KMS-11 (cell line): ENCODE measurements around the gene SRSF6.

ENCODE experiments used
- H2AFZ ChIP-seq: fragments of 200-600 bp; sonication (generic); 2 replicates; pipeline ENCODE4 v1.6.1; 2016; ENCODE audit warnings: antibody characterized with exemption, mixed run types, low read depth
- H3K27ac ChIP-seq: fragments of 200-600 bp; sonication (generic); 2 replicates; pipeline ENCODE4 v1.6.1; 2016; ENCODE audit warnings: mild to moderate bottlenecking, mixed run types
- H3K27me3 ChIP-seq: fragments of 200-600 bp; sonication (generic); 2 replicates; pipeline ENCODE4 v1.6.1; 2017; ENCODE audit warnings: mild to moderate bottlenecking, low read depth, mixed run types, moderate library complexity; ENCODE audit not compliant: insufficient read depth
- H3K36me3 ChIP-seq: fragments of 200-600 bp; sonication (generic); 2 replicates; pipeline ENCODE4 v1.6.1; 2017; ENCODE audit warnings: mild to moderate bottlenecking, mixed run types; ENCODE audit not compliant: insufficient read depth
- H3K4me1 ChIP-seq: fragments of 200-600 bp; sonication (generic); 2 replicates; pipeline ENCODE4 v1.6.1; 2016; ENCODE audit warnings: mild to moderate bottlenecking, low read depth, mixed run types; ENCODE audit not compliant: poor library complexity, severe bottlenecking
- H3K4me2 ChIP-seq: fragments of 200-600 bp; sonication (generic); 2 replicates; pipeline ENCODE4 v1.7.0; 2016; ENCODE audit warnings: mild to moderate bottlenecking, mixed run types
- H3K4me3 ChIP-seq: fragments of 200-600 bp; sonication (generic); IDR thresholded peaks from 2 replicates; pipeline ENCODE4 v1.6.1; 2017; ENCODE audit warnings: low read depth, low read length, mixed read lengths; ENCODE audit not compliant: insufficient read depth
- H3K79me2 ChIP-seq: fragments of 200-600 bp; sonication (generic); 2 replicates; pipeline ENCODE4 v1.6.1; 2016; ENCODE audit warnings: low read depth, mixed run types; ENCODE audit not compliant: insufficient read depth
- H3K9ac ChIP-seq: fragments of 200-600 bp; sonication (generic); 2 replicates; pipeline ENCODE4 v1.6.1; 2016; ENCODE audit warnings: mild to moderate bottlenecking, mixed run types
- H4K20me1 ChIP-seq: fragments of 200-600 bp; sonication (generic); 2 replicates; pipeline ENCODE4 v1.6.1; 2016; ENCODE audit warnings: mild to moderate bottlenecking, mixed run types; ENCODE audit not compliant: insufficient read depth
- CTCF ChIP-seq: fragments of 200-600 bp; sonication (generic); conservative IDR thresholded peaks from 2 replicates; pipeline ENCODE4 v1.6.1; 2017; ENCODE audit warnings: low read depth, mild to moderate bottlenecking, antibody characterized with exemption, low read length, moderate library complexity, mixed read lengths

The SRSF6 gene

GRCh38 chr20:43462660-43463526 is 5.2 kb downstream of the SRSF6 start:
- Histone ChIP-seq H3K27ac (no peak overlapping the region), H2AFZ (no peak overlapping the region), H3K4me1 (peaks cover 15% of the 10 kb centered on the region), H3K4me3 (no peak overlapping the region), H3K36me3 (peaks cover 47% of the 10 kb centered on the region; the same call in 1 of the 2 replicates), H4K20me1 (peaks cover 26% of the 10 kb centered on the region), H3K9ac (no peak overlapping the region), H3K27me3 (no peaks in the 10 kb centered on the region), H3K79me2 (peaks cover 32% of the 10 kb centered on the region), H3K4me2 (no peak overlapping the region)
- TF ChIP-seq CTCF, result no peak

- Histone ChIP-seq H4K20me1 (peaks cover 26% of the 10 kb centered on the region), H3K4me1 (peaks cover 15% of the 10 kb centered on the region), H2AFZ (no peak overlapping the region), H3K4me3 (no peak overlapping the region), H3K9ac (no peak overlapping the region), H3K27me3 (no peaks in the 10 kb centered on the region), H3K79me2 (peaks cover 30% of the 10 kb centered on the region), H3K4me2 (no peak overlapping the region), H3K27ac (no peak overlapping the region), H3K36me3 (peaks cover 47% of the 10 kb centered on the region; the same call in 1 of the 2 replicates)
- TF ChIP-seq CTCF, result no peak
These were observed 6.0 kb downstream of the SRSF6 start for GRCh38 chr20:43463527-43464218.

GRCh38 chr20:43464219-43464790 is 6.6 kb downstream of the SRSF6 start:
- Histone ChIP-seq H3K4me2 (no peak overlapping the region), H3K27me3 (no peaks in the 10 kb centered on the region), H3K79me2 (peaks cover 24% of the 10 kb centered on the region), H3K4me1 (peaks cover 12% of the 10 kb centered on the region), H3K4me3 (no peak overlapping the region), H3K27ac (no peak overlapping the region), H3K9ac (no peak overlapping the region), H4K20me1 (peaks cover 20% of the 10 kb centered on the region; the same call in 1 of the 2 replicates), H2AFZ (no peak overlapping the region), H3K36me3 (peaks cover 44% of the 10 kb centered on the region; the same call in 1 of the 2 replicates)
- no peak for TF ChIP-seq CTCF

DNA sequence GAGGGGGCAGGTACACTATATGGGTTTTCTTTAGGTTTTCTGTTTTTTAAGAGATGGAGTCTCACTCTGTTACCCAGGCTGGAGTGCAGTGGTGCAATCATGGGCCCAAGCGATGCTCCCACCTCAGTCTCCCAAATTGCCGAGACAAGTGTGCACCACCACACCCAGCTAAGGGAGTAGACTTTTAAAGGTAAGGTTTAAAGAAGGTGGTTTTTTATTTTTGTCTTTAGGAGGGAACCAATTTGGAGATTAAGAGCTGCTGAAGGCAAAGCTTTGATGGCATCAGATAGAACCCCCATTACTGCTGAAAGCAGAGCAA is 7.9 kb downstream of the SRSF6 start:
- Histone ChIP-seq H3K4me2 (no peak overlapping the region), H2AFZ (no peak overlapping the region), H3K79me2 (peaks cover 12% of the 10 kb centered on the region; the same call in 1 of the 2 replicates), H3K4me3 (no peak overlapping the region), H3K27me3 (no peaks in the 10 kb centered on the region), H4K20me1 (peaks cover 16% of the 10 kb centered on the region; the same call in 1 of the 2 replicates), H3K27ac (no peak overlapping the region), H3K36me3 (peaks cover 33% of the 10 kb centered on the region; the same call in 1 of the 2 replicates), H3K4me1 (no peaks in the 10 kb centered on the region), H3K9ac (no peak overlapping the region)
- TF ChIP-seq CTCF, result no peak
